Stimulated activated CD4-positive, alpha-beta T cell treated with anti-CD3 and anti-CD28 coated beads, Interleukin-15, amount 100 ng/mL, for 48 hours (primary cell): Measurements from ENCODE around the gene RFX2.

ENCODE experiments used
- DNase-seq, 2 donors: peaks; one replicate each; pipeline ENCODE4 v3.0.0-alpha.2; 2020; ENCODE audit warnings: low read depth in 2 of 2

RFX2 gene

GRCh38 chr19:6059988-6060599 lies 50.2 kb downstream of the RFX2 start:
- DNase-seq, result no peak

- DNase-seq, result no peak
These were observed 50.8 kb downstream of the RFX2 start for GRCh38 chr19:6059396-6059947.

GRCh38 chr19:6058518-6059201 lies 51.6 kb downstream of the RFX2 start:
- no peak for DNase-seq

GRCh38 chr19:6057651-6058517 lies 52.4 kb downstream of the RFX2 start:
- DNase-seq, result no peak

GRCh38 chr19:6056801-6057650 lies 53.3 kb downstream of the RFX2 start:
- DNase-seq, result no peak

GRCh38 chr19:6056282-6056741 lies 54.0 kb downstream of the RFX2 start:
- no peak for DNase-seq

- no peak for DNase-seq
These were observed 55.1 kb downstream of the RFX2 start for GRCh38 chr19:6055013-6055795.

GRCh38 chr19:6048793-6049405 lies 61.4 kb downstream of the RFX2 start:
- peak; percentile 47 to 74 for DNase-seq

GRCh38 chr19:6048348-6048747 lies 62.0 kb downstream of the RFX2 start:
- DNase-seq, result no peak

GRCh38 chr19:6047741-6048251 lies 62.5 kb downstream of the RFX2 start:
- no peak for DNase-seq

GRCh38 chr19:6047256-6047655 lies 63.0 kb downstream of the RFX2 start:
- no peak for DNase-seq

- no peak for DNase-seq
These were observed 65.2 kb downstream of the RFX2 start for GRCh38 chr19:6045108-6045507.

- DNase-seq, result no peak
These were observed 66.1 kb downstream of the RFX2 start for GRCh38 chr19:6044056-6044805.

GRCh38 chr19:6042776-6043726 lies 67.2 kb downstream of the RFX2 start:
- DNase-seq, result no peak

GRCh38 chr19:6041991-6042481 lies 68.3 kb downstream of the RFX2 start:
- DNase-seq, result no peak

GRCh38 chr19:6041071-6041470 lies 69.2 kb downstream of the RFX2 start:
- no peak for DNase-seq

GRCh38 chr19:6039566-6040225 lies 70.6 kb downstream of the RFX2 start:
- no peak for DNase-seq
